Inferior parietal cortex (tissue), 1 donor: ENCODE data around the gene ZNF507.
"Not testable (repeated sequence)": the region's sequence is repeated elsewhere in the genome, so short reads cannot be mapped to it uniquely, and the experiment has no call there.

Source experiments
- DNase-seq: peaks from one replicate; pipeline ENCODE4 v3.0.0-alpha.2; 2016; ENCODE audit errors: extremely low spot score

Gene ZNF507

DNA sequence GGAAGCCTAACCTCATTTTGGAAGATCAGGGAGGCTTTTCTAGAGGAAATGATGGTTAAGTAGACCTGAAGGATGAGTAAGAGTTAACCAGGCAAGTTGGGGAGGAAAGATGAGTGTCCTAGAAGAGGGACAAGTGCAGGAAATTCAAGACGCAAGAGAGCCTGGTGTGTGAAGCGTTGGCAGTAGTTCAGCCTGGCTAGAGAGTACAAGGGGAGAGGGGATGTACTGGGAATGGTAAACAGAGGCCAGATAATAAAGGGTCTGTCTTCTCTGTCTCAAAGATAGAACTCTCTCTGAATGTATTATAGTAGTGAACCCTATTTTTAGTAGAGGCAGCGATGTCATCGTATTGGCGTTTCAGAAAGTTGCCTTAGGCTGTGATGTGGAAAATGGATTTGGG lies 69.8 kb downstream of the ZNF507 start:
- no peak for DNase-seq

DNA sequence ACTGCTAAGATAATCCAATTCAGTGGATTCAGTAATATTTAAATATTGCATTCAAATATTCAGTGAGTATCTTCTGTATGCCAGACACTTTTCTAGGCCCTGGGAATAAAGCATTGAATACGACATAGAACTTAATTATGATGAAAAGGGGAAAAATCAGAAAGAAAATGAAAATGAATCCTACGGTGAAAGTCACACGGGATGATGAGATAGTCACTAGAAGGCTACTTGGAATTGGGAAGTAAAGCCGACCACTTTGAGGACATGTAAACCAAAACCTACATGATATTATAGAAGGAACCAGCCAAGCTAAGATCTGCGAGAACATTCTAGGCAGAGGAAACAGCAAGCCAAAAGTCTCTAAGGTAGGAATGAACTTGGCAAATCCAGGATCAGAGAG lies 70.3 kb downstream of the ZNF507 start:
- no peak for DNase-seq

DNA sequence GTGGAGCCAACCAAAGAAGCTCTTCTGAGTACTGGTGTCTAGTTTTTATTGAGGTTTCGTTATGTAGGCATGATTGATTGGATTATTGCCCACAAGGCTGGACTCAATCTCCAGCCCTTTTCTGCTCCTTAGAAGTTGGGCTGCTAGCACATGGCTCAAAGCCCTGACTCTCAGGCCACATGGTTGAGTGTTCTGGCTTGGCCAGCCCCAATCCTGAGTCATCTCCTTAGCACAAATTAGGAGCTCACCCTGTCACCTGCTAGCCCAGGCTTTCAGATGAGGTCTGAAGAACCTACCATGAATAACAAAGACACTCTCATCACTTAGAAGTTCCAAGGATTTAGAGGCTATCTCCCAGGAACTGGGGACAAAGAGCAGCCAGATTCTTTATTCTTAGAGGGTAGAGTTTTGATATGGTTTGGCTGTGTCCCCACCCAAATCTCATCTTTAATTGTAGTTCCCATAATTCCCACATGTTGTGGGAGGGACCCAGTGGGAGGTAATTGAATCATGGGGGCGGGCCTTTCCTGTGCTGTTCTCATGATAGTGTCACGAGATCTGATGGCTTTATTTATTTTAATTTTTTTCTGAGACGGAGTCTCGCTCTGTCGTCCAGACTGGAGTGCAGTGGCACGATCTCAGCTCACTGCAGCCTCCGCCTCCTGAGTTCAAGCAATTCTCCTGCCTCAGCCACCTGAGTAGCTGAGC lies 71.5 kb downstream of the ZNF507 start:
- no peak for DNase-seq

DNA sequence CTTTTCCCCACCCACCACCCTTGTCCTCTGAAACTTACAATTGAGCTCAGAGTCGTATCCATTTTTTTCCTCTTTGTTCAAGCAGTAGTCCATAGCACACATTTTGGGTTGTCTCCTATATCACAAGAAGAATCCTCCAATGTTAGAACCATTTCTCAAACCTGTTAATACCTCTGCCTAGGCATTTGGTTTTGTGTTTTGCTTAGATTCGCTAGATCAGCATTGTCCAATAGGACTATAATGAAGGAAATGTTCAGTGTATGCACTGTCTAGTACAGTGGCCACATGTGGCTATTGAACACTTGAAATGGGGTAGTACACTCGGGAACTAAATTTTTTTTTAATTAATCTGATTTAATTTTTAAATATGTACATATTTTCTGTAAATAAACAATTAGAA lies 72.7 kb downstream of the ZNF507 start:
- DNase-seq, result no peak

DNA sequence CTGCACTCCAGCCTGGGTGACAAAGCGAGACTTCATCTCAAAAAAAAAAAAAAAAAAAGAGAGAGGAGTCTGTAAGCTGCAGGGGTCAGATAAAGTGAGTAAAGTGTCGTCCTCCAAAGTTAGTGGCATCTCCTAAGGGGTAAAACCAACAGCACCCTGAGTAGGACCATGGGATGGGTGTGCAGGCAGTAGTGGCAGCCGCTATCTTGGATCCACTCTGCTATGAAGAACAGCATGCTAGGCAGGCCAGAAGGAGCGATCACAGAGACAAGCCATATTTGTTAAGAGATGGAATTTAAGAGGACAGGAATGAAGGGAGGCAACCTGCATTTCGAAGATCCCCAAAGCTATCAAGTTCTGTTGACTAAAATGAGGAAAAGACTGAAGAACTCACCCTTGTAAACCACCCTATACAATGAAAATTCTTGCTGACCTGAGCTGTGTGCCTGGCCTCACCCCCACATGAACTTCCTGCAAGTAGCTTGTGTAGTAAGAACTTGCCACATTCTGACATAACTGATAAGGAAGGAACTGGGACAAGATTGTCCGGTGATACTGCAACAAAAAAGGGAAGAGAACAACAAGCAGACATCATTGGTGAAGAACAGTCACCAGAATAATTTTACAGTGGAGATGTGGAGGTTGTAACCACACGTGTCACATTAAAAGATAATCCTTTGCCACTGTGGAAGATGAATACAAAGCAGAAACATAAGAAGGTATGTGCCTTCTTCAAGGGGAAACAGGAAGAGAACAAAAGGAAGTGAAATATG lies 76.4 kb downstream of the ZNF507 start:
- no peak for DNase-seq

DNA sequence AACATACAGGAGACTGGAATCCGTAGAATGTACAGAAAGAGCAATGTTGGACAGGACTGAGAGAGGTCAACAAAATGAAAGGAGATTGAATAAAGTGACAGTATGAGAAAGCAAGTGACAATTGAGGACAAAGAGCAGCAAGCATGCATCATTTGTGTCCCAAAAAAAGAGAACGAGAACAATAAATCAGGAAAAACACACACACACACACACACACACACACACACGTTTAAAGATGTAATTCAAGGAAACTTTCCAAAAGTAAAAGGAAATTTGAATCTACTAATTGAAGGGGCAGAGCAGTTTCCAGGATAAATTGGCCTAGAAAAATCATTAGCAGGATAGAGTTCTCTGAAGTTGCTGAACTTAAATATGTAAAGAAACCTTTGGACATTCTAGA lies 77.0 kb downstream of the ZNF507 start:
- DNase-seq, result no peak

DNA sequence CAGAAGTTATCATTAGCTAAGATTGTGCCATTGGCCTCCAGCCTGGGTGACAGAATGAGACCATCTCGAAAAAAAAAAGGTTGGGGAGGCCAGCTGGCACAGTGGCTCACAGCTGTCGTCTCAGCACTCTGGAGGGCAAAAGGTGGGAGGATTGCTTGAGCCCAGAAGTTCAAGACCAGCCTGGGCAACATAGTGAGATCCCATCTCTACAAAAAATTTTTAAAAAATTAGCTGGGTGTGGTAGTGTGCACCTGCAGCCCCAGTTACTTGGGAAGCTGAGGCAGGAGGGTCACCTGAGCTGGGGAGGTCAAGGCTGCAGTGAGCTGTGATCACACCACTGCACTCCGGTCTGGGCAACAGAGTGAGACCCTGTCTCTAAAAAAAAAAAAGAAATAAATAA lies 78.5 kb downstream of the ZNF507 start:
- not testable (repeated sequence) for DNase-seq

DNA sequence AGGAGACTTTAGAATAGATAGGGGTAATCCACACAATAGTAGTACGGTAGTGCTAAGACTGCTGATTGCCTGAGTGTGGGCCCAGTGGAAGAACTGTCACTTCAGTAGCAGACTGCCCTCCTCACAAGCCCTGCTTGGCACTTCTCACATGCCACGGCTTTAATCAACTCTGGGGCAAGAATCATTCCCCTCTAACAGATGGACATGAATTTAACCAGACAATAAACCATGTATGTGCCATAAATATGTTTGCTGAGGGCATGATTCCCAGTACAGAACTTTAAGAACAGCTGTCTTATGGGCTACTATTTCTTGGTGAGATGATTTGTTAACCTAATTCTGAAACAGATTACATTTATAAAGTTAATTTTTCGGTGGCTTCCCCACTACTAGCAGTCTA lies 82.1 kb downstream of the ZNF507 start:
- DNase-seq, result no peak

DNA sequence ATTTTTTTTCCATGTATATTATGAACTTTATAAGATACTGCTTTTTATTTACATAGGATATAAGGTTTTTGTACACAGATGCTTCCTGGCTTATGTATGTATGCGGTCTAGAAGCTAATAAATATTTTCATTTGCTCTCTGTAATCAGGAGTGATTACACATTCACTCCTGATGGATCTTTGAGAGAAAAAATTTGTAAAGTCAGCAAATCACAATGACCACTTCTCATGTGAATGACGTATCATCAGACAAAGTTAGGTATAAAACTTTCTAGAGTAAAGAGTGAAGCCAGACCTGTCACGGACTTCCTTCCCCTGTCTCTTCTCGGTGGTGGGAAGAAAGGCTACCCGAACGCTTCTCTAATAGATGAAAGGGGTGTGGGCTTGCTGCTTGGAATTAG lies 91.3 kb downstream of the ZNF507 start:
- no peak for DNase-seq

DNA sequence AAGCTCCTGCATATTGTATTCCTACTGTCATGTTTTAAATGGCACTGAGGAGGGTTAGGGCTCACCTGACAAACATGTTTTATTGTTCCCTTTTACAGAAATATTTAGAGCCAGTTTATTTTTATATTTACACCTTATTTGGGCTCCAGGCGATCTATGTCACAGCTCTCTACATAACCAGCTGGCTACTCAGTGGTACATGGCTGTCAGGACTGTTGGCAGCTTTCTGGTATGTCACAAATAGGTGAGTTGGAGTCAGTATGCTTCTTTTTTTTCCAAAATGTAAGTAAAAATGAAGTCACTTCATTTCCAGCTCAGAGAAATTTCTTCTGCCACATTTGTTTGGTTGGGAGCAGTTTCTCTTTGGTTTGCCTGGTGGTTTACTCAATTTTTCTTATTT lies 91.7 kb downstream of the ZNF507 start:
- DNase-seq, result no peak
